H1 (cell line): ENCODE results near the gene COL17A1. TPM values are rescaled to one million over a fixed set of nuclear protein-coding genes. Genes with fewer than 3 reads are reported as not detected.

Experiments
- CTCF ChIA-PET: fragments of 300-600 bp; sonication (Branson Sonifier 250); formaldehyde crosslinking; loops from one replicate; lab custom pipeline; 2021; ENCODE audit not compliant: partially characterized antibody; lab: Charles Lee
- POLR2A ChIA-PET: fragments of 300-600 bp; sonication (Branson Sonifier 250); formaldehyde crosslinking; loops from one replicate; lab custom pipeline; 2021; ENCODE audit warnings: inconsistent platforms; ENCODE audit not compliant: partially characterized antibody; lab: Charles Lee
- DNase-seq, 2 experiments: peaks; one replicate each; pipeline versions ENCODE4 v3.0.0 to v3.0.0-alpha.2; 2010 to 2022; ENCODE audit warnings: low spot score in 2 of 2, low read depth in 1 of 2, mixed read lengths in 1 of 2
- FAIRE-seq: peaks from 2 replicates; lab custom pipeline; 2011; peaks lifted over from hg19 to GRCh38; lab: Jason Lieb, UNC
- H2AFZ ChIP-seq: 2 replicates; pipeline ENCODE4 v1.8.1; 2012; ENCODE audit warnings: low read length, inconsistent platforms
- H2AK5ac ChIP-seq: 2 replicates; pipeline ENCODE4 v1.6.1; 2013; ENCODE audit warnings: low read depth, low read length
- H2BK120ac ChIP-seq: replicated peaks from 2 replicates; pipeline ENCODE3; 2013; ENCODE audit warnings: low read depth, low read length, inconsistent platforms
- H2BK12ac ChIP-seq: 2 replicates; pipeline ENCODE4 v1.6.1; 2013; ENCODE audit warnings: low read depth, low read length
- H2BK15ac ChIP-seq: 2 replicates; pipeline ENCODE4 v1.6.1; 2013; ENCODE audit warnings: low read length
- H2BK20ac ChIP-seq: 2 replicates; pipeline ENCODE4 v1.6.1; 2013; ENCODE audit warnings: low read length
- H2BK5ac ChIP-seq: 2 replicates; pipeline ENCODE4 v1.6.1; 2013; ENCODE audit warnings: low read depth, low read length
- H3K14ac ChIP-seq: 2 replicates; pipeline ENCODE4 v1.6.1; 2013; ENCODE audit warnings: inconsistent platforms; ENCODE audit not compliant: insufficient read length
- H3K18ac ChIP-seq: 2 replicates; pipeline ENCODE4 v1.6.1; 2013; ENCODE audit warnings: low read length; ENCODE audit errors: extremely low read depth
- H3K23ac ChIP-seq: 2 replicates; pipeline ENCODE4 v1.6.1; 2013; ENCODE audit warnings: inconsistent platforms; ENCODE audit not compliant: insufficient read length
- H3K23me2 ChIP-seq: 2 replicates; pipeline ENCODE4 v1.6.1; 2013; ENCODE audit warnings: low read depth, low read length
- H3K27ac ChIP-seq: 2 replicates; pipeline ENCODE4 v1.6.1; 2011; ENCODE audit warnings: low read depth, low read length, inconsistent platforms
- H3K27me3 ChIP-seq, 4 experiments: replicated peaks in 1 of 4; 1 replicate in 1 of 4; 2 replicates in 3 of 4; pipeline versions ENCODE4 v1.6.1 to v1.8.1; 2011 to 2013; ENCODE audit warnings: low read length in 3 of 4, mild to moderate bottlenecking in 3 of 4, inconsistent platforms in 2 of 4, mixed read lengths in 2 of 4, moderate library complexity in 1 of 4; ENCODE audit not compliant: control insufficient read depth in 3 of 4, insufficient read depth in 3 of 4; ENCODE audit errors: extremely low read depth in 1 of 4
- H3K36me3 ChIP-seq, 4 experiments: 2 replicates each; pipeline versions ENCODE4 v1.6.1 to v1.8.1; 2011 to 2013; ENCODE audit warnings: mild to moderate bottlenecking in 4 of 4, low read length in 3 of 4, moderate library complexity in 2 of 4, control low read depth in 1 of 4, inconsistent platforms in 1 of 4; ENCODE audit not compliant: insufficient read depth in 4 of 4, control insufficient read depth in 2 of 4
- H3K4ac ChIP-seq: replicated peaks from 2 replicates; pipeline ENCODE3; 2013; ENCODE audit warnings: low read length, low read depth, mixed read lengths, inconsistent platforms; ENCODE audit not compliant: insufficient read length
- H3K4me1 ChIP-seq, 4 experiments: replicated peaks in 1 of 4; 1 replicate in 1 of 4; 2 replicates in 3 of 4; pipeline versions ENCODE4 v1.6.1 to v1.8.1; 2011 to 2013; ENCODE audit warnings: low read length in 3 of 4, inconsistent platforms in 2 of 4, mixed read lengths in 1 of 4; ENCODE audit not compliant: insufficient read depth in 4 of 4, control insufficient read depth in 3 of 4
- H3K4me2 ChIP-seq, 2 experiments: 2 replicates each; pipeline versions ENCODE4 v1.6.1 to v1.8.1; 2011 to 2013; ENCODE audit warnings: low read depth in 2 of 2, low read length in 2 of 2, control low read depth in 1 of 2, inconsistent platforms in 1 of 2, mild to moderate bottlenecking in 1 of 2; ENCODE audit not compliant: insufficient read depth in 1 of 2
- H3K4me3 ChIP-seq, 4 experiments: fragments of 200-600, 300-600 bp in 1 of 4; sonication (generic), shearing (Covaris generic), sonication (Bioruptor Twin) in 1 of 4; 2 replicates each; pipeline versions ENCODE4 v1.5.1 to v1.8.1; 2011 to 2016; ENCODE audit warnings: low read length in 4 of 4, low read depth in 3 of 4, control low read depth in 2 of 4, inconsistent platforms in 2 of 4, mild to moderate bottlenecking in 2 of 4, mixed read lengths in 1 of 4, moderate library complexity in 1 of 4; ENCODE audit not compliant: insufficient read depth in 2 of 4; ENCODE audit errors: extremely low read depth in 1 of 4
- H3K56ac ChIP-seq: replicated peaks from 2 replicates; pipeline ENCODE3; 2013; ENCODE audit warnings: low read depth, mild to moderate bottlenecking, mixed read lengths, low read length, inconsistent platforms; ENCODE audit not compliant: insufficient read length
- H3K79me1 ChIP-seq: 2 replicates; pipeline ENCODE4 v1.6.1; 2013; ENCODE audit warnings: low read depth, low read length, control low read depth
- H3K79me2 ChIP-seq, 2 experiments: 2 replicates each; pipeline versions ENCODE4 v1.6.1 to v1.8.1; 2012 to 2013; ENCODE audit warnings: low read length in 2 of 2, mild to moderate bottlenecking in 2 of 2, inconsistent platforms in 1 of 2; ENCODE audit not compliant: insufficient read depth in 2 of 2, control insufficient read depth in 1 of 2
- H3K9ac ChIP-seq, 4 experiments: replicated peaks in 1 of 4; 1 replicate in 1 of 4; 2 replicates in 3 of 4; pipeline versions ENCODE4 v1.6.1 to v1.8.1; 2011 to 2013; ENCODE audit warnings: low read depth in 3 of 4, low read length in 3 of 4, control low read depth in 2 of 4, mild to moderate bottlenecking in 2 of 4, moderate library complexity in 2 of 4, inconsistent platforms in 1 of 4; ENCODE audit errors: extremely low read depth in 1 of 4
- H3K9me3 ChIP-seq, 2 experiments: 2 replicates each; pipeline versions ENCODE4 v1.6.1 to v1.8.1; 2012 to 2013; ENCODE audit warnings: mild to moderate bottlenecking in 2 of 2, moderate library complexity in 2 of 2, control low read depth in 1 of 2, inconsistent platforms in 1 of 2, low read depth in 1 of 2, low read length in 1 of 2, mixed read lengths in 1 of 2; ENCODE audit not compliant: insufficient read depth in 2 of 2
- H4K20me1 ChIP-seq, 2 experiments: replicated peaks in 1 of 2; 2 replicates each; pipeline versions ENCODE3 to v1.8.1; 2011 to 2013; ENCODE audit warnings: inconsistent platforms in 2 of 2, low read length in 2 of 2, mild to moderate bottlenecking in 1 of 2; ENCODE audit not compliant: insufficient read depth in 2 of 2, control insufficient read depth in 1 of 2
- H4K5ac ChIP-seq: 2 replicates; pipeline ENCODE4 v1.6.1; 2013; ENCODE audit warnings: low read length, low read depth, mixed read lengths, inconsistent platforms; ENCODE audit not compliant: insufficient read length
- H4K8ac ChIP-seq: 2 replicates; pipeline ENCODE4 v1.8.0; 2013; ENCODE audit warnings: mild to moderate bottlenecking, moderate library complexity, low read length, inconsistent platforms; ENCODE audit not compliant: insufficient read depth; ENCODE audit errors: extremely low read depth
- H4K91ac ChIP-seq: replicated peaks from 2 replicates; pipeline ENCODE3; 2013; ENCODE audit warnings: low read length, mixed read lengths, inconsistent platforms; ENCODE audit not compliant: insufficient read length
- CBX8 ChIP-seq: fragments of 300-800, 300-1000 bp; sonication (generic); IDR thresholded peaks from 2 replicates; pipeline ENCODE4 v1.7.1; 2016; ENCODE audit warnings: low read depth, low read length, borderline replicate concordance
- CTBP2 ChIP-seq: IDR thresholded peaks from 2 replicates; pipeline ENCODE4 v1.7.0; 2011; ENCODE audit warnings: borderline replicate concordance, mild to moderate bottlenecking, moderate library complexity, mixed read lengths, low read length; ENCODE audit not compliant: insufficient read depth, insufficient read length
- EP300 ChIP-seq, 2 experiments: IDR thresholded peaks; 1 replicate in 1 of 2; 2 replicates in 1 of 2; pipeline ENCODE4 v1.6.1; 2011 to 2012; ENCODE audit warnings: low read depth in 2 of 2, low read length in 2 of 2, mild to moderate bottlenecking in 2 of 2, borderline replicate concordance in 1 of 2, inconsistent platforms in 1 of 2, moderate library complexity in 1 of 2
- FOSL1 ChIP-seq: IDR thresholded peaks from 2 replicates; pipeline ENCODE4 v1.6.1; 2011; ENCODE audit warnings: mild to moderate bottlenecking, low read depth, low read length, moderate library complexity; ENCODE audit not compliant: insufficient read depth
- GTF2F1 ChIP-seq: IDR thresholded peaks from 2 replicates; pipeline ENCODE4 v1.6.1; 2012; ENCODE audit warnings: low read depth, low read length, improper control_type of control experiment, borderline replicate concordance
- TAF1 ChIP-seq: IDR thresholded peaks from 2 replicates; pipeline ENCODE4 v1.6.1; 2011; ENCODE audit warnings: mild to moderate bottlenecking, low read depth, low read length
- TAF7 ChIP-seq: optimal IDR thresholded peaks from 2 replicates; pipeline ENCODE3; 2011; ENCODE audit warnings: low read depth, mild to moderate bottlenecking, inconsistent platforms, low read length, moderate library complexity, borderline replicate concordance
- TBP ChIP-seq: IDR thresholded peaks from 2 replicates; pipeline ENCODE4 v1.6.1; 2011; ENCODE audit warnings: low read depth, low read length, improper control_type of control experiment
- TCF12 ChIP-seq: IDR thresholded peaks from 2 replicates; pipeline ENCODE4 v1.6.1; 2011; ENCODE audit warnings: low read depth, mild to moderate bottlenecking, low read length
- ZNF274 ChIP-seq: IDR thresholded peaks from 2 replicates; pipeline ENCODE4 v1.7.0; 2012; ENCODE audit warnings: low read length, borderline replicate concordance; ENCODE audit errors: extremely low read depth
- WGBS, 2 experiments: shearing (Covaris generic) in 1 of 2; methylation state at CpG; one replicate each; pipeline versions ENCODE4 v1.1.6 to v1.1.7; 2013 to 2015; ENCODE audit warnings: low lambda C conversion rate in 2 of 2, mixed read lengths in 2 of 2, inconsistent platforms in 1 of 2, low coverage in 1 of 2, missing lambda C conversion rate in 1 of 2; ENCODE audit not compliant: insufficient replicate concordance in 2 of 2, insufficient coverage in 1 of 2, insufficient read length in 1 of 2; ENCODE audit errors: extremely low coverage in 1 of 2, missing lambda C conversion rate in 1 of 2; 5-methylcytosine and 5-hydroxymethylcytosine counted together
- polyA plus RNA-seq, 7 experiments: library from polyadenylated mRNA; depleted of rRNA in 3 of 7; stranded (reverse) in 5 of 7; unstranded in 2 of 7; fragments of >200 nt in 5 of 7; fragments of 200-250 nt in 2 of 7; gene quantifications; 1 replicate in 5 of 7; 2 replicates in 1 of 7; 4 replicates in 1 of 7; pipeline versions ENCODE4 v1.2.1 to v1.2.3, GENCODE V29; 2011 to 2013; ENCODE audit warnings: missing spikeins in 2 of 7, mixed read lengths in 2 of 7
- total RNA-seq: library from RNA; stranded (reverse); fragmentation: NEBNext Ultra II Directional; extraction: Animal tissue kit (Norgen Biotek cat#: 25700); gene quantifications from 2 replicates; pipeline ENCODE4 v1.2.1, GENCODE V29; 2021
- TF ChIP-seq, protein P1 (sequence below): IDR thresholded peaks from 2 replicates; pipeline ENCODE4 v1.6.1; 2012; ENCODE audit warnings: inconsistent platforms
- TF ChIP-seq, protein P2 (sequence below): IDR thresholded peaks from 2 replicates; pipeline ENCODE4 v1.6.1; 2012; ENCODE audit warnings: low read length, inconsistent platforms

COL17A1 gene
- total and polyA plus RNA-seq, 2 of the 8 experiments (the other 6 are each of a cell fraction or from before 2014, with no cell fraction given) = 0.35 to 0.37 TPM

DNA sequence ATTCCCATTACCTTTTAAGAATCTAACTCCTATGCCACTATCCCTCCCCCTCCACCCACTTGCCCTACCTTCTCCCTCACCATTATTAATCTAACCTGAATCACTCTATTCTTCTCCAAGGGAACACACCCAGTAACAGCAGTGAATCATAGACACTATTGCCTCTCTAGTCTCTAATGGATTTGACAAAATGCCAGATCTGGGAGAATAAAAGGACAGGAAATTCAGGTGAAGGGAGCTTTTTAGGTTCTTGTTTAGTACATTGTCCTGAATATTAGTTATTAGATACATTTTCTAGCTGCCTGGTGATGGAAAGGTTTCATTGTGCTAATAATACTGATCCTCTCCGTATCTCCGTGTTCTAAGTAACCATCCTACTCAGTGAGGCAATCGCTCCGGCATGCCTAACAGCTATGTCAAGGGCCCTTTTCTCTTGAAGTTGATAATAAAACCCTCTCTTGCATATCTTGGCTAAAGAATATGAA lies 32.2 kb upstream of the COL17A1 start:
- H2BK120ac ChIP-seq = no peak overlapping the region
- no peak overlapping the region for H3K4me3 ChIP-seq
- H4K5ac ChIP-seq = no peak overlapping the region
- ChIA-PET CTCF (no interaction called here), POLR2A (no interaction called here)
- H4K91ac ChIP-seq = no peak overlapping the region
- H3K27me3 ChIP-seq = no peaks in the 10 kb centered on the region
- H2BK20ac ChIP-seq = no peak overlapping the region
- no peaks in the 10 kb centered on the region for H3K36me3 ChIP-seq
- H3K23me2 ChIP-seq = peaks cover 5% of the 10 kb centered on the region
- WGBS, 2 experiments = 90% methylated on average over 4 of the region's 4 CpGs; no CpG with 5 or more reads in 1 of the 2 experiments
- no peak overlapping the region for H3K23ac ChIP-seq
- H3K18ac ChIP-seq = no peak overlapping the region
- peaks cover 0 to 8% (median 4%) of the 10 kb centered on the region in 4 experiments; a peak in 3 of 7 replicates for H3K4me1 ChIP-seq
- no peak overlapping the region for H2AFZ ChIP-seq
- no peaks in the 10 kb centered on the region for H3K79me2 ChIP-seq
- H3K14ac ChIP-seq = no peak overlapping the region
- no peak overlapping the region for H2BK5ac ChIP-seq
- H3K4me2 ChIP-seq = no peak overlapping the region
- FAIRE-seq (no peak), DNase-seq (no peak)
- no peaks in the 10 kb centered on the region for H3K79me1 ChIP-seq
- H3K4ac ChIP-seq = no peak overlapping the region
- no peak overlapping the region for H3K27ac ChIP-seq
- no peaks in the 10 kb centered on the region for H4K20me1 ChIP-seq
- H3K9me3 ChIP-seq = no peaks in the 10 kb centered on the region
- H2AK5ac ChIP-seq = no peak overlapping the region
- no peak overlapping the region for H2BK15ac ChIP-seq
- H3K9ac ChIP-seq = no peak overlapping the region
- H3K56ac ChIP-seq = no peak overlapping the region
- H2BK12ac ChIP-seq = no peak overlapping the region
- H4K8ac ChIP-seq = no peak overlapping the region
- TF ChIP-seq CBX8 (no peak), TBP (no peak), CTBP2 (no peak), ZNF274 (no peak), EP300 (IDR thresholded peaks at IDR 0.05; ENCODE audit: borderline replicate concordance in 1 of 2, low read depth in 2 of 2, low read length in 2 of 2) (no peak), TCF12 (no peak), TAF7 (no peak), FOSL1 (no peak), TAF1 (no peak), GTF2F1 (no peak)
- TF ChIP-seq, protein P1, sequence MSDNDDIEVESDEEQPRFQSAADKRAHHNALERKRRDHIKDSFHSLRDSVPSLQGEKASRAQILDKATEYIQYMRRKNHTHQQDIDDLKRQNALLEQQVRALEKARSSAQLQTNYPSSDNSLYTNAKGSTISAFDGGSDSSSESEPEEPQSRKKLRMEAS = no peak
- TF ChIP-seq, protein P2, sequence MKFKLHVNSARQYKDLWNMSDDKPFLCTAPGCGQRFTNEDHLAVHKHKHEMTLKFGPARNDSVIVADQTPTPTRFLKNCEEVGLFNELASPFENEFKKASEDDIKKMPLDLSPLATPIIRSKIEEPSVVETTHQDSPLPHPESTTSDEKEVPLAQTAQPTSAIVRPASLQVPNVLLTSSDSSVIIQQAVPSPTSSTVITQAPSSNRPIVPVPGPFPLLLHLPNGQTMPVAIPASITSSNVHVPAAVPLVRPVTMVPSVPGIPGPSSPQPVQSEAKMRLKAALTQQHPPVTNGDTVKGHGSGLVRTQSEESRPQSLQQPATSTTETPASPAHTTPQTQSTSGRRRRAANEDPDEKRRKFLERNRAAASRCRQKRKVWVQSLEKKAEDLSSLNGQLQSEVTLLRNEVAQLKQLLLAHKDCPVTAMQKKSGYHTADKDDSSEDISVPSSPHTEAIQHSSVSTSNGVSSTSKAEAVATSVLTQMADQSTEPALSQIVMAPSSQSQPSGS = no peak
